Measurements from ENCODE around the gene MACROD2.

GRCh38 chr20:15364781-15365180 lies 1369.5 kb downstream of the MACROD2 start:
- TF ChIP-seq, protein P1, sequence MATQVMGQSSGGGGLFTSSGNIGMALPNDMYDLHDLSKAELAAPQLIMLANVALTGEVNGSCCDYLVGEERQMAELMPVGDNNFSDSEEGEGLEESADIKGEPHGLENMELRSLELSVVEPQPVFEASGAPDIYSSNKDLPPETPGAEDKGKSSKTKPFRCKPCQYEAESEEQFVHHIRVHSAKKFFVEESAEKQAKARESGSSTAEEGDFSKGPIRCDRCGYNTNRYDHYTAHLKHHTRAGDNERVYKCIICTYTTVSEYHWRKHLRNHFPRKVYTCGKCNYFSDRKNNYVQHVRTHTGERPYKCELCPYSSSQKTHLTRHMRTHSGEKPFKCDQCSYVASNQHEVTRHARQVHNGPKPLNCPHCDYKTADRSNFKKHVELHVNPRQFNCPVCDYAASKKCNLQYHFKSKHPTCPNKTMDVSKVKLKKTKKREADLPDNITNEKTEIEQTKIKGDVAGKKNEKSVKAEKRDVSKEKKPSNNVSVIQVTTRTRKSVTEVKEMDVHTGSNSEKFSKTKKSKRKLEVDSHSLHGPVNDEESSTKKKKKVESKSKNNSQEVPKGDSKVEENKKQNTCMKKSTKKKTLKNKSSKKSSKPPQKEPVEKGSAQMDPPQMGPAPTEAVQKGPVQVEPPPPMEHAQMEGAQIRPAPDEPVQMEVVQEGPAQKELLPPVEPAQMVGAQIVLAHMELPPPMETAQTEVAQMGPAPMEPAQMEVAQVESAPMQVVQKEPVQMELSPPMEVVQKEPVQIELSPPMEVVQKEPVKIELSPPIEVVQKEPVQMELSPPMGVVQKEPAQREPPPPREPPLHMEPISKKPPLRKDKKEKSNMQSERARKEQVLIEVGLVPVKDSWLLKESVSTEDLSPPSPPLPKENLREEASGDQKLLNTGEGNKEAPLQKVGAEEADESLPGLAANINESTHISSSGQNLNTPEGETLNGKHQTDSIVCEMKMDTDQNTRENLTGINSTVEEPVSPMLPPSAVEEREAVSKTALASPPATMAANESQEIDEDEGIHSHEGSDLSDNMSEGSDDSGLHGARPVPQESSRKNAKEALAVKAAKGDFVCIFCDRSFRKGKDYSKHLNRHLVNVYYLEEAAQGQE (IDR thresholded peaks at IDR 0.05; ENCODE audit: insufficient read depth in 1 of 2, low read depth in 2 of 2, low read length in 2 of 2) = no peak
- TF ChIP-seq SIN3A (IDR thresholded peaks at IDR 0.05; ENCODE audit: borderline replicate concordance, insufficient read depth, low read length) = no peak
- TF ChIP-seq POLR2AphosphoS5 (IDR thresholded peaks at IDR 0.05; ENCODE audit: low read depth, low read length) = no peak
